Colonic mucosa (tissue), 4 donors: ENCODE data around the gene IGF2. TPM values are rescaled to one million over a fixed set of nuclear protein-coding genes. Genes with fewer than 3 reads are reported as not detected.

Experiments used
- DNase-seq: peaks from one replicate; pipeline ENCODE4 v3.0.0-alpha.2; 2020
- H3K27ac ChIP-seq: fragments of 200-600 bp; one replicate; pipeline ENCODE4 v1.8.0; 2021
- H3K27me3 ChIP-seq: fragments of 200-600 bp; one replicate; pipeline ENCODE4 v1.8.0; 2021
- H3K36me3 ChIP-seq: fragments of 200-600 bp; one replicate; pipeline ENCODE4 v1.8.0; 2021
- H3K4me1 ChIP-seq: fragments of 200-600 bp; one replicate; pipeline ENCODE4 v1.8.0; 2021; ENCODE audit warnings: mild to moderate bottlenecking
- H3K4me3 ChIP-seq: fragments of 200-600 bp; one replicate; pipeline ENCODE4 v1.8.0; 2021
- H3K9ac ChIP-seq, 2 donors: one replicate each; pipeline ENCODE4 v1.7.0; 2013; ENCODE audit warnings: control low read depth in 2 of 2, low read depth in 2 of 2, low read length in 2 of 2
- H3K9me3 ChIP-seq: fragments of 200-600 bp; one replicate; pipeline ENCODE4 v1.8.0; 2021
- CTCF ChIP-seq: fragments of 200-600 bp; IDR thresholded peaks from one replicate; pipeline ENCODE4 v1.8.0; 2022; ENCODE audit warnings: antibody characterized with exemption, mild to moderate bottlenecking
- intact Hi-C: fragments of 100-400 bp; cut with DNase I; formaldehyde crosslinking; loops from one replicate; pipeline ENCODE4 v1.14.1; 2022
- total RNA-seq, 2 donors: library from RNA; stranded (reverse); fragmentation: NEBNext Ultra II Directional in 1 of 2; extraction: Animal tissue kit (Norgen Biotek cat#: 25700) in 1 of 2; gene quantifications; one replicate each; pipeline ENCODE4 v1.2.1, GENCODE V29; 2021
- donor health status: healthy.
- donor health status: DM: no; HTN: no; CAD: no.
- donor health status: DM: no; HTN: no; CAD: no.

The IGF2 gene
- total RNA-seq, 2 donors from 2014 or later = 4.1 to 9.2 TPM

- no peak overlapping the region for H3K9ac ChIP-seq
- no peaks in the 10 kb centered on the region for H3K4me1 ChIP-seq
- peaks cover 32% of the 10 kb centered on the region for H3K27me3 ChIP-seq
- TF ChIP-seq CTCF = no peak
- intact Hi-C loops = no loop called here
- H3K9me3 ChIP-seq = no peaks in the 10 kb centered on the region
- no peak overlapping the region for H3K4me3 ChIP-seq
- H3K27ac ChIP-seq = no peak overlapping the region
- H3K36me3 ChIP-seq = no peaks in the 10 kb centered on the region
- DNase-seq = no peak
These were observed 10.3 kb upstream of the IGF2 start for GRCh38 chr11:2149460-2149859.

- Histone ChIP-seq H3K4me3 (no peak overlapping the region), H3K4me1 (no peaks in the 10 kb centered on the region), H3K27me3 (peaks cover 41% of the 10 kb centered on the region), H3K9ac (no peak overlapping the region), H3K27ac (no peak overlapping the region), H3K9me3 (no peaks in the 10 kb centered on the region), H3K36me3 (no peaks in the 10 kb centered on the region)
- no peak for DNase-seq
- TF ChIP-seq CTCF = no peak
- intact Hi-C loops = no loop called here
These were observed 9.4 kb upstream of the IGF2 start for GRCh38 chr11:2148595-2148994.

GRCh38 chr11:2147391-2147790 is 8.2 kb upstream of the IGF2 start:
- intact Hi-C loops = no loop called here
- Histone ChIP-seq H3K9ac (no peak overlapping the region), H3K4me3 (no peak overlapping the region), H3K9me3 (no peaks in the 10 kb centered on the region), H3K27ac (no peak overlapping the region), H3K4me1 (no peaks in the 10 kb centered on the region), H3K36me3 (no peaks in the 10 kb centered on the region), H3K27me3 (peaks cover 51% of the 10 kb centered on the region)
- no peak for DNase-seq
- TF ChIP-seq CTCF = no peak

GRCh38 chr11:2146051-2146450 is 6.9 kb upstream of the IGF2 start:
- Histone ChIP-seq H3K27me3 (peaks cover 63% of the 10 kb centered on the region), H3K36me3 (no peaks in the 10 kb centered on the region), H3K27ac (no peak overlapping the region), H3K9me3 (no peaks in the 10 kb centered on the region), H3K4me3 (no peak overlapping the region), H3K4me1 (no peaks in the 10 kb centered on the region), H3K9ac (no peak overlapping the region)
- intact Hi-C loops = no loop called here
- no peak for DNase-seq
- no peak for TF ChIP-seq CTCF

- H3K27ac ChIP-seq = no peak overlapping the region
- no peaks in the 10 kb centered on the region for H3K36me3 ChIP-seq
- intact Hi-C loops = no loop called here
- no peak for TF ChIP-seq CTCF
- H3K4me1 ChIP-seq = no peaks in the 10 kb centered on the region
- no peaks in the 10 kb centered on the region for H3K9me3 ChIP-seq
- no peak overlapping the region for H3K9ac ChIP-seq
- no peak for DNase-seq
- no peak overlapping the region for H3K4me3 ChIP-seq
- H3K27me3 ChIP-seq = peaks cover 71% of the 10 kb centered on the region
These were observed 5.5 kb upstream of the IGF2 start for GRCh38 chr11:2144544-2145248.
